HG03575 (cell line): ENCODE data around the gene SNRNP48.

Experiments used
- ATAC-seq: cut with Tn5 transposase; IDR thresholded peaks from one replicate; pipeline ENCODE4 v1.9.1; 2021; ENCODE audit not compliant: unreplicated experiment, insufficient number of reproducible peaks, low FRiP score; ENCODE audit errors: extremely low read depth

The SNRNP48 gene

GRCh38 chr6:7631466-7631865, 41.5 kb downstream of the SNRNP48 start:
- ATAC-seq: no peak

DNA sequence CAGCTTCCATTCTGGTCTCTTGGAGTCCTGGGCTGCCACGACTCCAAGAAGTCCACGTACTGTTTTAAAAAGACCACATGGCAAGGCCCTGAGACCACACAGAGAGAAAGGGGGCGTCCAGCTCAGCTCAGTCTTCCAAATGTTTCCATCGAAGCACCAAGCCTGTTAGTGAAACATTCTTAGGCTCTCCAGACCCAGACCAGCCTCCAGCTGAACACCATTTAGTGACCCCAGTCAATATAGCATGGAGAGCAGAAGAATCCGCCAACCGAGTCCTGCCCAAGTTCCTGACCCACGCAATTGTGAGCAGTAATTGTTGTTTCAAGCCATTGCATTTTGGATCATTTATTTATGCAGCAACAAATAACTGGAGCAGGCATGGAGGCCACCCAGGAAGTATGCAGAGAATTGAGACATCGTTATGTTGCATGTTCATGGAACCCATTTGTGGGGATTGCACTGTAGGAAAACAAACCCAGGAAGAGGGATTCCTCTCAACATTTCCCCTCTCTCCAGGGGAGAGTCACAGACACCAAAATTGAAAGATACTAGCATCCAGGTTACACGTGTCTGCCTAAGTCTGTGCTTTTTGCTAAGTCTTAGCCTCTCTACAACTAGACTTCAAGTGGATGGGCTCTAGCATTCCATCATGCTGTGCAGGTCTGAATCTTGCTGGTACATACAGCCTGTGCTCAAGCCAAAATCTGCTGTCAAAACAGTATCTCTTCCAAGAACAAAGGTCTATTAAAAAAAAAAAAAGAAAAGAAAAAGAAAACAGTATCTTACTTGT, 42.7 kb downstream of the SNRNP48 start:
- ATAC-seq: no peak

DNA sequence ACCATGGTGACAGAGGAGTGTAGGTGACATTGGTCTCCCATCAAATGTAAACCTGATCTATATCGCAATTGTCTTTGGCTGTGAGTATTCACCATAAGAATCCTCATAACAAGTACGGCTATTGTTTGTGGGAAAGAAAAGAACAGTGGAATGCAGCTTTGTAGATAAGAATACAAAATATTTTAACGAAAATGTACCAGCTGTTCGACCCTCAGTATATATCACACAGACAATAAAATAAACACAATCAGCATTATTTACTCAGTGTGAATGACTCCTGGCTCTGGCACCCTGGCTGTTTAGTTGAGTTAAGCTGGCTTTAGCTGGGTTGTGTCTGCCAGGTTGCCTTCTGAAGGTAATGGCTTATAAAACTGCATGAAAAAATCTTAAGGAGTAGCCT, 43.4 kb downstream of the SNRNP48 start:
- ATAC-seq: no peak

GRCh38 chr6:7636151-7636550, 46.2 kb downstream of the SNRNP48 start:
- ATAC-seq: no peak

DNA sequence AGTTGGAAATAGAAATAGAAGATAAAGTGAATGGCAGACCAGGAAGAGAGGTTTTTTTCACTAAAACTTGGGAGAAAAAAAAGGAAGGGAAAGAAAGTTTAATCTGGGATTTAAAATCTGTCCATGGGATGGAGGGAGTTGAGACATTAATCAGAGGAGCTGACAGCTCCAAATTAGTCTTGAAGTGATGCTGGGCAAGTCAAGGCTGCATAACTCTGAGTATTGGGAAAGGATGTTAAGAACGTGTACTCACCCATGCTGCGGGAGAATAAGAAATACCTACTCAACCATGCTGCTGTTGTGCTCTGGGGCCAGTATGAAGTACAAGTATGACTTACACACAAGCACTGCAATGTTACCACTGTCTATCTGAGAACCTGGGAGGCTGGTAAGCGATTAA, 47.5 kb downstream of the SNRNP48 start:
- no peak for ATAC-seq

GRCh38 chr6:7639427-7639826, 49.4 kb downstream of the SNRNP48 start:
- ATAC-seq: no peak

- ATAC-seq: no peak
Observed at GRCh38 chr6:7640016-7640415, 50.0 kb downstream of the SNRNP48 start.

GRCh38 chr6:7640607-7641577, 50.9 kb downstream of the SNRNP48 start:
- no peak for ATAC-seq

DNA sequence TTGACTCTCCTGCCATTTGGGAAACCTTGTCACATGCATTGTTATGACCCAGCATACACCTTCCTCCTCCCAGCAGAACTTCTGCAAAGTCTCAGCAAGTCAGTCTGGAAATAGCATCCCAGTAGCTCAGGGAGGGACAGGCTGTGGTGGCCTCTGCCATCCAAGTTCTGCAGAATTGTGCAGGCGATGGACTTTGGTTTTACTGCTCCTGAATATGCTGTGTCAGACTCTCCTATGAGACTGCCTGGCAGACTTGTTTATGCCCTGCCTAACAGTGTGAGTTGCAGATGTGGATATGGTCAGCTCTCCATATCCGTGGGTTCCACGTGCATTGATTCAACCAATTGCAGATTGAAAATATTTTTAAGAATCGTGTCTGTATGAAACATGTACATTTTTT, 52.8 kb downstream of the SNRNP48 start:
- ATAC-seq: no peak

GRCh38 chr6:7644417-7644816, 54.4 kb downstream of the SNRNP48 start:
- no peak for ATAC-seq

DNA sequence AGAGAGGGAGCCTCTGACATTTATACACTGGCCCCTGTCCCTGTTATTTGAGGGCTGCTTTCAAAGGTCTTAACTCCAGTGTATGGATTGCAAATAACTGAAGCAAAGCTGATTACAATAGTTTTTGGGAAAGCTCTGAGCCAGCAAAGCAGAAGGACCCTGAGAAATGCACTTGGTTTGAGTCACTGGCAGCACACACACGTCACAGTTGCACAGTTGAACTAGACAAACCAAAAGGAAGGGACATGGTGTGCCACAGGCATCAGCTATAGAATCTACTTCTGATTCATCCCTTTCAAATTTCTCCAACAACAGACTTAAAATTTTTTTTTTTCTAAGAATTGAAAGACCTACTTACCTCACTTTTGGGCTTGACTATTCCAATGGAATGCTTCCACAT, 56.4 kb downstream of the SNRNP48 start:
- no peak for ATAC-seq

- peak; percentile 55 for ATAC-seq
Observed at GRCh38 chr6:7647504-7647903, 57.5 kb downstream of the SNRNP48 start.

DNA sequence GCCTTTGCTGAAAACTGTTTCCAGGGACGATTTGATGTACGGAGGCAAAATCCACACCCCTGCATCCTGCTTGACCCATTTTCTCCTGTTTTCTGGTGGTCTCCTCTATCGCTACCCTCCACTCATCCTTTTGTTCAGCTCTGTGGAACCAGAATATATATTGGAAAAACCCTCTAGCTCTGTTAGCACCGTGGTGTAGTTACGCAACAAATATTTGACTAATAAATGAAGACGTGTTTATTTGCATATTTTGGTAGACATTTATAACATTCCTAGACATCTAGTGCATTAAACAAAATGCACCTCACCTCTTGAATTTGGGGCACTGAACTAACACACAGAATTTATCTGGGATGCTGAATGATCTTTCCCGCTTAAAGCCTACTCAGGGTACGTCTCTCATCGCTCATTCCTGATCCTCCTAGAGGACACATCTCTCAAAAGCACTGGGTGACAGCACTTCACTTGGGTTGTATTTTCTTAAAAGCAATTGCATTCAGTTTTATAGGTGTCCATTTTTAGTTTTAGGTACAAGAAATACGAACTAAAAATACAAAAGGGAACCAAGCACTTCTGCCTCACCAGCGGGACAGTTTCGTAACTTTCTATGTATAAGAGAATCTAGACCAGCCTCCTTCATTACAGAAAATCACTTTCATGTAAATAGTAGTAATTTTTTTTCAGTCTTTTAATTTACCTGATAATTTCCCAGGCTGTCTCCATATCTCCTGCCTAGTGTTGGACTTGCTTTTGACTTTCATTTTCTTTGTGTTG, 59.2 kb downstream of the SNRNP48 start:
- no peak for ATAC-seq

- no peak for ATAC-seq
Observed at GRCh38 chr6:7650878-7651277, 60.9 kb downstream of the SNRNP48 start.

DNA sequence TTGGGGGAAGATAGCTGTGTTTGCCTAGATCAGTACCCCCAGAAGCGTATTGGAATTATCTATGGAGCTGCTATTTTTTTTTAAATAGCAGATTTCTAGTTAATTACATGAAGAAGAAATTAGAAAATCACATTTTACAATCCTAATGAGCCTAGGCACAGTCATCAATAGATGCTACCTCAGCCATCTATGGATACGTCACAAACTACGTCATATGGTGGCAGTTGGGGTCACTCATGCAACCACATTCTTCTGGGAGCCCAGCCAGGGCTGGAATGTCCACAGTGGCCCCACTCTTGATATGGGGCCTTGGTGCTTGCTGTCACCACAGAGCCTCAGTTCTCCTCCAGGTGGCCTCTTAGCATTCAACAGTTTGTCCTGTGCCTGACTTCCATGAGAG, 63.0 kb downstream of the SNRNP48 start:
- ATAC-seq: no peak

- no peak for ATAC-seq
Observed at GRCh38 chr6:7656355-7656754, 66.4 kb downstream of the SNRNP48 start.

DNA sequence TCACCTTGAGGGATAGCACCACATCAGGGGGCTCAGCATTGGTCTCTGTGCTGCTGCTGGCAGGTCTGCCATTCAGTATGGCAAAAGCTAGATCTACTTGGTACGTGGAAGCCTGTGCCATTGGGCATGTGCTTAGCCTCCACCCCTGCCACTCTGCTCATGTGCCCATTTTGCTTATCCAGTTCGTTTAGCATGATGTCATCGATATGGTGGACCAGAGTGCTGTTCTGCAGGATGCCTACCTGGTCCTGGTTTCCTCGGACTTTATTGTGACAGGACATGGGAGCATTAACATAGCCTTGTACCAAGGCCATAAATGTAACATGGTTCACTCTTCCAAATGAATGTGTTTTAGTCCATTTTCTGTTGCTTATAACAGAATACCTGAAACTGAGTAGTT, 68.5 kb downstream of the SNRNP48 start:
- no peak for ATAC-seq

DNA sequence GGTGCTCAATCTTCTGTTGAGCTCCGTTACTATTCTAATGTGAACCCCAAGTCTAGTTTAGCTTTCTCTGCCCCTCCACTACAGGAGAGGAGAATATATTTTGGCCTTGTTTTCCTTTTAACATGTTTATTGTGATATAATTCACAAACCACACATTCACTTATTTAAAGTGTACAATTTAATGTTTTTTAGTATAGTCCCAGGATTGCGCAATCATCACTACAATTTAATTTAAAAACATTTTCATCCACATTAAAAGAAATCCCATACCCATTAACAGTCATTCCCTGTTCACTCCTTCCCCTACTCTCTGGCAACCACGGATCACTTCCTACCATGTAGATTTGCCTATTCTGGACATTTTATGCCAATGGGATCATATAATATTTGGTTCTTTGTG, 71.4 kb downstream of the SNRNP48 start:
- no peak for ATAC-seq
